A549 (cell line): ENCODE data around the gene ADARB2. TPM values are rescaled to one million over a fixed set of nuclear protein-coding genes. Genes with fewer than 3 reads are reported as not detected.

Experiments used
- ATAC-seq, 2 experiments: fragments of 200-7000 bp in 1 of 2; fragments of >200 bp in 1 of 2; cut with Nextera tagmentation in 1 of 2; cut with Tn5 transposase in 1 of 2; 3 replicates each; pipeline versions ENCODE4 v1.8.0 to v1.9.1; 2018 to 2020; ENCODE audit warnings: mild to moderate bottlenecking in 1 of 2, moderate library complexity in 1 of 2
- CTCF ChIA-PET: fragments of 300-600 bp; sonication (Branson Sonifier 250); formaldehyde crosslinking; extraction: SDS; loops from one replicate; lab custom pipeline; 2021; ENCODE audit warnings: antibody characterized with exemption, inconsistent platforms; lab: Yijun Ruan, JAX
- POLR2A ChIA-PET: fragments of 350-600 bp; formaldehyde crosslinking; extraction: SDS; loops from one replicate; lab custom pipeline; 2021; ENCODE audit warnings: antibody characterized with exemption, inconsistent platforms; lab: Yijun Ruan, JAX
- DNase-seq, 2 experiments: peaks; one replicate each; pipeline versions ENCODE4 v3.0.0 to v3.0.0-alpha.2; 2011 to 2016; ENCODE audit warnings: low read depth in 1 of 2, low spot score in 1 of 2
- FAIRE-seq: peaks from 2 replicates; lab custom pipeline; 2011; peaks lifted over from hg19 to GRCh38; lab: Jason Lieb, UNC
- H3K27ac ChIP-seq, 2 experiments: fragments of >200 bp; sonication (Bioruptor Twin); formaldehyde crosslinking; 3 replicates each; pipeline ENCODE4 v1.5.1; 2016 to 2017
- H3K4me1 ChIP-seq: fragments of >200 bp; sonication (Bioruptor Twin); formaldehyde crosslinking; 3 replicates; pipeline ENCODE4 v1.6.1; 2016
- H3K4me2 ChIP-seq: fragments of >200 bp; sonication (Bioruptor Twin); formaldehyde crosslinking; 3 replicates; pipeline ENCODE4 v1.6.1; 2016
- H3K4me3 ChIP-seq: fragments of >200 bp; sonication (Bioruptor Twin); formaldehyde crosslinking; 3 replicates; pipeline ENCODE4 v1.5.1; 2016
- H3K9me3 ChIP-seq: fragments of >200 bp; sonication (Bioruptor Twin); formaldehyde crosslinking; 3 replicates; pipeline ENCODE4 v1.6.1; 2016
- BCL3 ChIP-seq: fragments of >200 bp; sonication (Bioruptor Twin); formaldehyde crosslinking; IDR thresholded peaks from 3 replicates; pipeline ENCODE4 v1.6.1; 2016
- BHLHE40 ChIP-seq: IDR thresholded peaks from 2 replicates; pipeline ENCODE4 v1.6.1; 2012; ENCODE audit warnings: low read depth, low read length, inconsistent platforms
- CBX2 ChIP-seq: fragments of 200-600 bp; sonication (generic); IDR thresholded peaks from 2 replicates; pipeline ENCODE4 v1.6.1; 2016; ENCODE audit warnings: low read depth, mild to moderate bottlenecking, borderline replicate concordance
- CBX8 ChIP-seq: fragments of 200-600 bp; sonication (generic); IDR thresholded peaks from 2 replicates; pipeline ENCODE4 v1.6.1; 2016
- CHD4 ChIP-seq: fragments of 200-600 bp; sonication (generic); IDR thresholded peaks from 2 replicates; pipeline ENCODE4 v1.6.1; 2016; ENCODE audit warnings: antibody characterized with exemption, mild to moderate bottlenecking, borderline replicate concordance
- CTCF ChIP-seq: fragments of >200 bp; sonication (Bioruptor Twin); formaldehyde crosslinking; IDR thresholded peaks from 3 replicates; pipeline ENCODE4 v1.5.1; 2016
- EHF ChIP-seq: fragments of 250-450 bp; sonication (Bioruptor Pico); IDR thresholded peaks from 2 replicates; pipeline ENCODE4 v1.5.0; 2020; ENCODE audit warnings: mild to moderate bottlenecking
- EHMT2 ChIP-seq: fragments of 200-600 bp; sonication (generic); IDR thresholded peaks from 2 replicates; pipeline ENCODE4 v1.6.1; 2016; ENCODE audit warnings: antibody characterized with exemption, low read depth, mild to moderate bottlenecking, moderate library complexity
- EP300 ChIP-seq, 2 experiments: fragments of >200 bp; sonication (Bioruptor Twin); formaldehyde crosslinking; IDR thresholded peaks; 2 replicates in 1 of 2; 3 replicates in 1 of 2; pipeline ENCODE4 v1.6.1; 2016 to 2017
- ESRRA ChIP-seq: fragments of 150-350 bp; IDR thresholded peaks from 2 replicates; pipeline ENCODE4 v1.6.1; 2014; ENCODE audit warnings: mild to moderate bottlenecking, low read length, borderline replicate concordance
- FOSL2 ChIP-seq, 2 experiments: fragments of 450-650 bp in 1 of 2; fragments of >200 bp in 1 of 2; sonication (Bioruptor Twin) in 1 of 2; formaldehyde crosslinking; IDR thresholded peaks; 2 replicates each; pipeline versions ENCODE4 v1.5.0 to v1.6.1; 2016 to 2020; ENCODE audit warnings: mild to moderate bottlenecking in 1 of 2, moderate library complexity in 1 of 2
- GATA3 ChIP-seq: IDR thresholded peaks from 2 replicates; pipeline ENCODE4 v1.6.1; 2012; ENCODE audit warnings: borderline replicate concordance
- HES2 ChIP-seq: fragments of >200 bp; sonication (Bioruptor Twin); formaldehyde crosslinking; IDR thresholded peaks from 2 replicates; pipeline ENCODE4 v1.6.1; 2016
- HOXB13 ChIP-seq: fragments of 250-450 bp; sonication (Bioruptor Pico); IDR thresholded peaks from 2 replicates; pipeline ENCODE4 v1.5.0; 2020; ENCODE audit warnings: low read depth, mild to moderate bottlenecking, moderate library complexity
- HOXB5 ChIP-seq: fragments of 250-450 bp; sonication (Bioruptor Pico); IDR thresholded peaks from 2 replicates; pipeline ENCODE4 v1.5.0; 2020; ENCODE audit warnings: mild to moderate bottlenecking, moderate library complexity
- JUN ChIP-seq, 2 experiments: fragments of >200 bp; sonication (Bioruptor Twin); formaldehyde crosslinking; IDR thresholded peaks; 2 replicates in 1 of 2; 3 replicates in 1 of 2; pipeline ENCODE4 v1.6.1; 2016 to 2017
- KDM1A ChIP-seq: fragments of 200-600 bp; sonication (generic); IDR thresholded peaks from 2 replicates; pipeline ENCODE4 v1.6.1; 2016; ENCODE audit warnings: low read depth, mild to moderate bottlenecking
- KDM5A ChIP-seq: fragments of 200-600 bp; sonication (generic); IDR thresholded peaks from 2 replicates; pipeline ENCODE4 v1.6.1; 2016; ENCODE audit warnings: antibody characterized with exemption, mild to moderate bottlenecking
- MAX ChIP-seq: IDR thresholded peaks from 2 replicates; pipeline ENCODE4 v1.6.1; 2012
- MAZ ChIP-seq: fragments of 150-350 bp; IDR thresholded peaks from 2 replicates; pipeline ENCODE4 v1.6.1; 2014; ENCODE audit warnings: antibody characterized with exemption, low read depth, low read length, borderline replicate concordance
- NFE2L2 ChIP-seq: fragments of 150-350 bp; conservative IDR thresholded peaks from 2 replicates; pipeline ENCODE4 v1.6.1; 2014; ENCODE audit warnings: low read length
- NPAS2 ChIP-seq: fragments of 250-450 bp; sonication (Bioruptor Pico); IDR thresholded peaks from 2 replicates; pipeline ENCODE4 v1.8.0; 2022; ENCODE audit warnings: mild to moderate bottlenecking, moderate library complexity, borderline replicate concordance
- POLR2A ChIP-seq: IDR thresholded peaks from 2 replicates; pipeline ENCODE4 v1.6.1; 2012; ENCODE audit warnings: mild to moderate bottlenecking, low read length
- POLR2AphosphoS2 ChIP-seq: conservative IDR thresholded peaks from 2 replicates; pipeline ENCODE4 v1.6.1; 2012; ENCODE audit warnings: low read length, improper control_type of control experiment, inconsistent platforms
- RAD21 ChIP-seq, 2 experiments: fragments of >200 bp in 1 of 2; sonication (Bioruptor Twin) in 1 of 2; formaldehyde crosslinking in 1 of 2; IDR thresholded peaks in 1 of 2; conservative IDR thresholded peaks in 1 of 2; 2 replicates in 1 of 2; 3 replicates in 1 of 2; pipeline ENCODE4 v1.6.1; 2012 to 2018; ENCODE audit warnings: inconsistent platforms in 1 of 2
- RCOR1 ChIP-seq: fragments of 150-350 bp; IDR thresholded peaks from 2 replicates; pipeline ENCODE4 v1.6.1; 2014; ENCODE audit warnings: antibody characterized with exemption, low read length, low read depth
- RNF2 ChIP-seq: fragments of 200-600 bp; sonication (generic); IDR thresholded peaks from 2 replicates; pipeline ENCODE4 v1.6.1; 2016; ENCODE audit warnings: low read depth, mild to moderate bottlenecking, antibody characterized with exemption, moderate library complexity, borderline replicate concordance
- SMC3 ChIP-seq: fragments of >200 bp; sonication (Bioruptor Twin); formaldehyde crosslinking; IDR thresholded peaks from 3 replicates; pipeline ENCODE4 v1.6.1; 2018; ENCODE audit warnings: inconsistent platforms
- SREBF2 ChIP-seq: fragments of 450-650 bp; IDR thresholded peaks from 2 replicates; pipeline ENCODE4 v1.6.1; 2014; ENCODE audit warnings: mild to moderate bottlenecking, moderate library complexity
- ZNF302 ChIP-seq: fragments of 250-450 bp; sonication (Bioruptor Pico); IDR thresholded peaks from 2 replicates; pipeline ENCODE4 v1.9.0; 2021; ENCODE audit warnings: inconsistent platforms, mild to moderate bottlenecking, moderate library complexity
- ZSCAN20 ChIP-seq: fragments of 250-450 bp; sonication (Bioruptor Pico); IDR thresholded peaks from 2 replicates; pipeline ENCODE4 v1.8.0; 2022; ENCODE audit warnings: mild to moderate bottlenecking, moderate library complexity
- WGBS: methylation state at CpG from one replicate; pipeline ENCODE4 v1.1.6; 2017; ENCODE audit errors: missing lambda C conversion rate; 5-methylcytosine and 5-hydroxymethylcytosine counted together
- polyA plus RNA-seq, 4 experiments: library from polyadenylated mRNA; depleted of rRNA in 3 of 4; stranded (reverse); fragments of >200 nt; fragmentation: RNase III in 1 of 4; extraction: RNeasy Plus Mini Kit Qiagen cat#74134 plus additional on column Dnase treatment in 1 of 4; gene quantifications; 2 replicates in 3 of 4; 3 replicates in 1 of 4; pipeline ENCODE4 v1.2.3, GENCODE V29; 2011 to 2017

The ADARB2 gene
- polyA plus RNA-seq, 2 of the 4 experiments (the other 2 are of a cell fraction): not detected

GRCh38 chr10:1293157-1293556, 444.2 kb downstream of the ADARB2 start:
- no peak for ATAC-seq
- Histone ChIP-seq H3K4me2 (no peak overlapping the region), H3K4me3 (no peak overlapping the region), H3K4me1 (no peaks in the 10 kb centered on the region), H3K27ac (no peak overlapping the region), H3K9me3 (no peaks in the 10 kb centered on the region; the same call in 2 of the 3 replicates)
- TF ChIP-seq ESRRA: no peak
- no peak for TF ChIP-seq FOSL2 (IDR thresholded peaks at IDR 0.05)
- no peak for TF ChIP-seq FOSL2 (CRISPR knock-in tag; IDR thresholded peaks at IDR 0.05)
- no peak for TF ChIP-seq CTCF
- TF ChIP-seq NPAS2 (CRISPR knock-in tag): no peak
- no peak for TF ChIP-seq CHD4
- no peak for TF ChIP-seq RAD21 (conservative IDR thresholded peaks at IDR 0.05 in 1 of 2, IDR thresholded peaks at IDR 0.05 in 1 of 2)
- TF ChIP-seq POLR2A: no peak
- TF ChIP-seq HES2: no peak
- no peak for TF ChIP-seq RNF2
- TF ChIP-seq POLR2AphosphoS2: no peak
- TF ChIP-seq SREBF2: no peak
- no peak for TF ChIP-seq ZNF302
- TF ChIP-seq RCOR1: no peak
- no peak for TF ChIP-seq EHF
- POLR2A ChIA-PET: no interaction called here
- no peak for DNase-seq
- under 1% methylated on average over 3 of the region's 5 CpGs for WGBS
- CTCF ChIA-PET: no interaction called here
- FAIRE-seq: no peak

GRCh38 chr10:1292611-1293031, 444.7 kb downstream of the ADARB2 start:
- FAIRE-seq (no peak), ATAC-seq (no peak), DNase-seq (no peak)
- Histone ChIP-seq H3K9me3 (no peaks in the 10 kb centered on the region; the same call in 2 of the 3 replicates), H3K4me3 (no peak overlapping the region), H3K27ac (no peak overlapping the region), H3K4me2 (no peak overlapping the region), H3K4me1 (no peaks in the 10 kb centered on the region)
- WGBS: 38% methylated on average over 13 of the region's 13 CpGs
- ChIA-PET CTCF (interaction anchor here (0.7 kb wide), 1 partner anchor 700 kb away, joined by 3 read pairs; no protein-coding TSS in a partner anchor), POLR2A (no interaction called here)
- TF ChIP-seq GATA3 (no peak), CHD4 (no peak), BCL3 (no peak), POLR2AphosphoS2 (no peak), SMC3 (no peak), ZSCAN20 (CRISPR knock-in tag) (no peak), EP300 (IDR thresholded peaks at IDR 0.05) (no peak), NPAS2 (CRISPR knock-in tag) (no peak), KDM1A (no peak), JUN (IDR thresholded peaks at IDR 0.05) (no peak), CBX8 (no peak), EHMT2 (no peak), MAX (no peak), MAZ (no peak), HOXB13 (CRISPR knock-in tag) (no peak), BHLHE40 (no peak), CBX2 (no peak), HOXB5 (CRISPR knock-in tag) (no peak), KDM5A (no peak), NFE2L2 (no peak)
